ENCODE data around the gene ALKAL2.
"Not testable (repeated sequence)": the region's sequence is repeated elsewhere in the genome, so short reads cannot be mapped to it uniquely, and the experiment has no call there.

ALKAL2 gene

DNA sequence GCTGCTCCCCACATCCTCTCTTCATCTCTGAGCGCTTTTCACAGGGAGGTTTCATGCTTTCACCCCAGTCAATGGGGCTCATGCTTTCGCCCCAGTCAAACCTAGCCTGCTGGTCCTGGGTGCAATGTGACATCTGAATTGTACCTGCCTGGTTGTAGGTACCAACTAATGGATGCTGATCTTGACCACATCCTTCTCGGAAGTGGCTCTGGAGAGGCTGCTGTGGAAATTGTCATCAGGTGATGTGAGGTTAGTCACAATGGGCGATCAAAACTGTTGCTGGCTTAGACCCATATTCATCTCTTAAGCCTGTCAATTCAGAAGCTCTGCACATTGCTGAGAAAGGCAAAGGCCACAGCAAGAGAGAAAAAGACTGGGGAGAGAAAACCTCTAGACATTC, 32.7 kb upstream of the ALKAL2 start:
- POLR2A ChIA-PET, result no interaction called here
- Histone ChIP-seq H3K27ac (ENCODE audit: insufficient read depth in 1 of 2, low read depth in 1 of 2, low read length in 2 of 2, poor library complexity in 1 of 2, severe bottlenecking in 2 of 2) (no peak overlapping the region), H3K9me3 (ENCODE audit: control extremely low read depth in 1 of 5, control insufficient read depth in 4 of 5, insufficient read depth in 2 of 5, low read depth in 1 of 5, low read length in 4 of 5) (peaks cover 0 to 1% (median 0%) of the 10 kb centered on the region in 5 experiments), H3K4me3 (ENCODE audit: control insufficient read depth in 1 of 7, extremely low read depth in 1 of 7, insufficient read depth in 4 of 7, low read depth in 2 of 7, low read length in 6 of 7) (no peak overlapping the region), H3K4me1 (ENCODE audit: control extremely low read depth in 1 of 4, control insufficient read depth in 4 of 4, insufficient read depth in 4 of 4, low read length in 3 of 4) (no peaks in the 10 kb centered on the region), H3K36me3 (ENCODE audit: control insufficient read depth in 4 of 4, insufficient read depth in 4 of 4, low read length in 3 of 4) (no peaks in the 10 kb centered on the region), H3K27me3 (replicated peaks in 2 of 5; ENCODE audit: control insufficient read depth in 4 of 5, insufficient read depth in 5 of 5, low read length in 4 of 5) (peaks cover 0 to 3% (median 0%) of the 10 kb centered on the region in 5 experiments)
- CTCF ChIA-PET, result no interaction called here
- 93% methylated on average over 2 of the region's 4 CpGs for WGBS (ENCODE audit: insufficient coverage)
- DNase-seq, result no peak

DNA sequence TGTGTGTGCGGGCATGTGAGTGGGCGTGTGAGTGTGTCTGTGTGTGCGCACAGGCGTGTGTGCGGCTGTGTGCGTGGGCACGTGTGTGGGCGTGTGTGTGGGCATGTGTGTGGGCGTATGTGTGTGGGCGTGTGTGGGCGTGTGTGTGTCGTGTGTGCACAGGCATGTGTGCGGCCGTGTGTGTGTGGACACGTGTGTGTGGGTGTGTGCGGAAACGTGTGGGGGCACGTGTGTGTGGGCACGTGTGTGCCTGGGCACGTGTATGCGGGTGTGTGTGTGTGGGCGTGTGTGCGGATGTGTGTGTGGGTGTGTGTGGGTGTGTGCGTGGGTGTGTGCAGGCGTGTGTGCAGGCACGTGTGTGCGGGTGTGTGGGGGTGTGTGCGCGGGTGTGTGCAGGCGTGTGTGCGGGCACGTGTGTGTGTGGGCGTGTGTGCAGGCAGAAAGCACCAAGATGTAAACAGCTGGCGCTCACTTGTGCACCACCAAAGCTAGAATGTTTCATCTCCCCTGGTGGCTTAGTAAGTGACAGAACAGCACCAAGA, 31.2 kb upstream of the ALKAL2 start:
- Histone ChIP-seq H3K4me3 (ENCODE audit: control insufficient read depth in 1 of 7, extremely low read depth in 1 of 7, insufficient read depth in 4 of 7, low read depth in 2 of 7, low read length in 6 of 7) (no peak overlapping the region), H3K27ac (ENCODE audit: insufficient read depth in 1 of 2, low read depth in 1 of 2, low read length in 2 of 2, poor library complexity in 1 of 2, severe bottlenecking in 2 of 2) (no peak overlapping the region), H3K9me3 (ENCODE audit: control extremely low read depth in 1 of 5, control insufficient read depth in 4 of 5, insufficient read depth in 2 of 5, low read depth in 1 of 5, low read length in 4 of 5) (no peaks in the 10 kb centered on the region), H3K27me3 (replicated peaks in 2 of 5; ENCODE audit: control insufficient read depth in 4 of 5, insufficient read depth in 5 of 5, low read length in 4 of 5) (peaks cover 0 to 2% (median 0%) of the 10 kb centered on the region in 5 experiments), H3K4me1 (ENCODE audit: control extremely low read depth in 1 of 4, control insufficient read depth in 4 of 4, insufficient read depth in 4 of 4, low read length in 3 of 4) (no peaks in the 10 kb centered on the region), H3K36me3 (ENCODE audit: control insufficient read depth in 4 of 4, insufficient read depth in 4 of 4, low read length in 3 of 4) (no peaks in the 10 kb centered on the region)
- 90% methylated on average over 17 of the region's 34 CpGs for WGBS (ENCODE audit: insufficient coverage)
- DNase-seq, result no peak
- ChIA-PET POLR2A (interaction anchor here (0.7 kb wide), 1 partner anchor 118 kb away, joined by 3 read pairs; no protein-coding TSS in a partner anchor), CTCF (no interaction called here)

DNA sequence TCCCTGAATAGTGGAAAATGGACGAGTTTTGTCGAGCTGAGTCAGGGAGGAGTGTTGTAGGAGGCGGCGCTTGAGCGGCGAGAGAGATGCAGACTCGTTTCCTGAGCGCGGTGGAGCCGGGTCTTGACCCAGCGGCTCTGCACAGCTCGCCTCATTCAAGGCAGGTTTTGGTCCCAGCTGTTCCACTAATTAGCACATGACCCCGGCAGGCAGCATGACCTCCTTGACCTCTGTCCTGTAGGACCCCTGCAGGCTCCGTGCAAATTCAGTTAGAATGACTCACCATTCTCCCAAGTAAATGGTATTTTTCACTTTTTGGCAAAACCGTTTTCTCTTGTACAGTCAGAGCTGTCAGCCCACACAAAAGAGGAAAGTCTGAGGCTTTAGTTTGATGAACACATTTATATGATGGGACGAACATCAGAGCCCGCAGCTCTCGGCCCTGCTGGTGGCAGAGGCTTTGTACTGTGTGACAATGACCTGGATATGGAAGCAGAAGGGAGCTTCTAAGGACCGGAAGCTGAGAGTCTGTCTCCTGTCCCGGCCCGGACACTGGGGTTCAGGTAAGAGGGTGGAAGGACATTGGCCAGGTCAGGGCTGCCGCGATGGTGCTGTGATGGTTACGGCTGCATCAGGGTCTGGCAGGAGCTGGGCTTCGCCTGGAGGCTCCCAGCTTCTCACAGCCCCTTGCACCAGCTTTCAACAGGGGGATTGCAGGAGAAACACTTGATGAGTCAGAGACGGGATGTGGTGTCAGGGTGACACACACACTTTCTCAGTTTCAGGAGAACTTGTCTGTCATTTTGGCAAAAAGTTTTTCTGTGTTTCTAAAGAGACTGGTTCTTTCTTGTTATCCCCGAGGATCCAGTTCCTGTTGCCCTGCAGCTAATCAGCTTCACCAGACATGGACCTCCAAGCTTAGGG, 29.9 kb upstream of the ALKAL2 start:
- POLR2A ChIA-PET, result no interaction called here
- no peak for DNase-seq
- CTCF ChIA-PET, result interaction anchor here (1.2 kb wide), 1 partner anchor 16 kb away, joined by 3 read pairs; no protein-coding TSS in a partner anchor
- Histone ChIP-seq H3K27me3 (replicated peaks in 2 of 5; ENCODE audit: control insufficient read depth in 4 of 5, insufficient read depth in 5 of 5, low read length in 4 of 5) (no peaks in the 10 kb centered on the region), H3K4me1 (ENCODE audit: control extremely low read depth in 1 of 4, control insufficient read depth in 4 of 4, insufficient read depth in 4 of 4, low read length in 3 of 4) (no peaks in the 10 kb centered on the region), H3K27ac (ENCODE audit: insufficient read depth in 1 of 2, low read depth in 1 of 2, low read length in 2 of 2, poor library complexity in 1 of 2, severe bottlenecking in 2 of 2) (no peak overlapping the region), H3K9me3 (ENCODE audit: control extremely low read depth in 1 of 5, control insufficient read depth in 4 of 5, insufficient read depth in 2 of 5, low read depth in 1 of 5, low read length in 4 of 5) (no peaks in the 10 kb centered on the region), H3K36me3 (ENCODE audit: control insufficient read depth in 4 of 4, insufficient read depth in 4 of 4, low read length in 3 of 4) (no peaks in the 10 kb centered on the region), H3K4me3 (ENCODE audit: control insufficient read depth in 1 of 7, extremely low read depth in 1 of 7, insufficient read depth in 4 of 7, low read depth in 2 of 7, low read length in 6 of 7) (no peak overlapping the region)
- 92% methylated on average over 26 of the region's 27 CpGs for WGBS (ENCODE audit: insufficient coverage)

GRCh38 chr2:316381-316780, 28.5 kb upstream of the ALKAL2 start:
- Histone ChIP-seq H3K4me3 (ENCODE audit: control insufficient read depth in 1 of 7, extremely low read depth in 1 of 7, insufficient read depth in 4 of 7, low read depth in 2 of 7, low read length in 6 of 7) (no peak overlapping the region), H3K9me3 (ENCODE audit: control extremely low read depth in 1 of 5, control insufficient read depth in 4 of 5, insufficient read depth in 2 of 5, low read depth in 1 of 5, low read length in 4 of 5) (no peaks in the 10 kb centered on the region), H3K36me3 (ENCODE audit: control insufficient read depth in 4 of 4, insufficient read depth in 4 of 4, low read length in 3 of 4) (no peaks in the 10 kb centered on the region), H3K27me3 (replicated peaks in 2 of 5; ENCODE audit: control insufficient read depth in 4 of 5, insufficient read depth in 5 of 5, low read length in 4 of 5) (no peaks in the 10 kb centered on the region), H3K4me1 (ENCODE audit: control extremely low read depth in 1 of 4, control insufficient read depth in 4 of 4, insufficient read depth in 4 of 4, low read length in 3 of 4) (no peaks in the 10 kb centered on the region), H3K27ac (ENCODE audit: insufficient read depth in 1 of 2, low read depth in 1 of 2, low read length in 2 of 2, poor library complexity in 1 of 2, severe bottlenecking in 2 of 2) (no peak overlapping the region)
- POLR2A ChIA-PET, result no interaction called here
- CTCF ChIA-PET, result no interaction called here
- WGBS (ENCODE audit: insufficient coverage), result over 99% methylated on average over 11 of the region's 12 CpGs
- no peak for DNase-seq

DNA sequence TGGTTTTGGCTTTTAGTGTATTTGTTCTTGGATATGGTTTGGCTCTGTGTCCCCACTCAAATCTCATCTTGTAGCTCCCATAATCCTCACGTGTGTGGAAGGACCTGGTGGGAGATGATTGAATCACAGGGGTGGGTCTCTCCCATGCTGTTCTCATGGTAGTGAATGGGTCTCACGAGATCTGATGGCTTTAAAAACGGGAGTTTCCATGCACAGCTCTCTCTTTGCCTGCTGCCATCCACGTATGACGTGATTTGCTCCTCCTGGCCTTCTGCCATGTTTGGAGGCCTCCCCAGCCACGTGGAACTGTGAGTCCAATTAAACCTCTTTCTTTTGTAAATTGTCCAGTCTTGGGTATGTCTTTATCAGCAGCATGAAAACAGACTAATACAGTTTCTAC, 28.0 kb upstream of the ALKAL2 start:
- H3K4me3 ChIP-seq (ENCODE audit: control insufficient read depth in 1 of 7, extremely low read depth in 1 of 7, insufficient read depth in 4 of 7, low read depth in 2 of 7, low read length in 6 of 7); H3K27me3 ChIP-seq (replicated peaks in 2 of 5; ENCODE audit: control insufficient read depth in 4 of 5, insufficient read depth in 5 of 5, low read length in 4 of 5); H3K27ac ChIP-seq (ENCODE audit: insufficient read depth in 1 of 2, low read depth in 1 of 2, low read length in 2 of 2, poor library complexity in 1 of 2, severe bottlenecking in 2 of 2); H3K9me3 ChIP-seq (ENCODE audit: control extremely low read depth in 1 of 5, control insufficient read depth in 4 of 5, insufficient read depth in 2 of 5, low read depth in 1 of 5, low read length in 4 of 5); DNase-seq; CTCF ChIA-PET; H3K36me3 ChIP-seq (ENCODE audit: control insufficient read depth in 4 of 4, insufficient read depth in 4 of 4, low read length in 3 of 4); POLR2A ChIA-PET; H3K4me1 ChIP-seq (ENCODE audit: control extremely low read depth in 1 of 4, control insufficient read depth in 4 of 4, insufficient read depth in 4 of 4, low read length in 3 of 4): not testable (repeated sequence)
- 100% methylated on average over 5 of the region's 6 CpGs for WGBS (ENCODE audit: insufficient coverage)

DNA sequence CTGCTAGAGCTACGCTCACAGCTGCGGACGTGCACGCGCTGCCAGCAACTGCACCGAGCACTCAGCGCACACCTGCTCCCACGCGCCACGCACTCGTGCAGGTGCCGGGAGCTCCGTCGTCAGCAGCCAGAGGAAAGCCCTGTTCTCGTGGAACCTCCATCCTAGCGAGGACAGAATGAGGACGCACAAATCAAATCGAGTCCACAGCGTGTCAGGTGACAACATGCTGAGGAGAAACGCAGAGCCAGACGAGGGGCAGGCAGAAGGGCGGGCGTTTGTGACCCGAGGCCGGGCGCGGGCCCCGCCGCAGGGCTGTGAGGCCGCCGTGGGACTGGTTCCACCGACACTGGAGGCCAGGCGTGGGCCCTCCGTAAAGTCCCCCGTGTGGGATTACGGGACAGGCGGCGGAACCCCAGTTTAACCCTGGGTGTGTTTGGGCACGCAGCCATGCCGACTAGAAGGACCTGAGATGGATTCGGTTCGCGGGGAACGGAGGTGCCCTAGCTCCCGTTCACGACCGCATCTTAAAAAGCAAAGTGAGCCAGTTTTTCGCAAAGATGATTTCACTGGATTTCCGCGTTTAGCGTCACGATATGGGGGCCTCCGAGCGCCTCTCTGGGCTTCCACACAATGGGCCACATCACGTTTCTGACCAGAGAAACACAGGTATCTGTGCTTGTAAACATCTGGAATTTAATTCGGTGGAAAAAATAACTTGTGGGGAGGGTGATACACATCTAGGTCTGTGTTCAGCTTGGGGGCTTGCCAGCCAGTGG, 26.9 kb upstream of the ALKAL2 start:
- Histone ChIP-seq H3K36me3 (ENCODE audit: control insufficient read depth in 4 of 4, insufficient read depth in 4 of 4, low read length in 3 of 4) (no peaks in the 10 kb centered on the region), H3K9me3 (ENCODE audit: control extremely low read depth in 1 of 5, control insufficient read depth in 4 of 5, insufficient read depth in 2 of 5, low read depth in 1 of 5, low read length in 4 of 5) (no peaks in the 10 kb centered on the region), H3K4me1 (ENCODE audit: control extremely low read depth in 1 of 4, control insufficient read depth in 4 of 4, insufficient read depth in 4 of 4, low read length in 3 of 4) (no peaks in the 10 kb centered on the region), H3K27me3 (replicated peaks in 2 of 5; ENCODE audit: control insufficient read depth in 4 of 5, insufficient read depth in 5 of 5, low read length in 4 of 5) (no peaks in the 10 kb centered on the region), H3K27ac (ENCODE audit: insufficient read depth in 1 of 2, low read depth in 1 of 2, low read length in 2 of 2, poor library complexity in 1 of 2, severe bottlenecking in 2 of 2) (no peak overlapping the region), H3K4me3 (ENCODE audit: control insufficient read depth in 1 of 7, extremely low read depth in 1 of 7, insufficient read depth in 4 of 7, low read depth in 2 of 7, low read length in 6 of 7) (no peak overlapping the region)
- WGBS (ENCODE audit: insufficient coverage), result 91% methylated on average over 55 of the region's 56 CpGs
- no peak for DNase-seq
- ChIA-PET CTCF (no interaction called here), POLR2A (no interaction called here)

GRCh38 chr2:313991-314390, 26.1 kb upstream of the ALKAL2 start:
- Histone ChIP-seq H3K4me1 (ENCODE audit: control extremely low read depth in 1 of 4, control insufficient read depth in 4 of 4, insufficient read depth in 4 of 4, low read length in 3 of 4) (no peaks in the 10 kb centered on the region), H3K36me3 (ENCODE audit: control insufficient read depth in 4 of 4, insufficient read depth in 4 of 4, low read length in 3 of 4) (no peaks in the 10 kb centered on the region), H3K27ac (ENCODE audit: insufficient read depth in 1 of 2, low read depth in 1 of 2, low read length in 2 of 2, poor library complexity in 1 of 2, severe bottlenecking in 2 of 2) (no peak overlapping the region), H3K4me3 (ENCODE audit: control insufficient read depth in 1 of 7, extremely low read depth in 1 of 7, insufficient read depth in 4 of 7, low read depth in 2 of 7, low read length in 6 of 7) (no peak overlapping the region), H3K27me3 (replicated peaks in 2 of 5; ENCODE audit: control insufficient read depth in 4 of 5, insufficient read depth in 5 of 5, low read length in 4 of 5) (no peaks in the 10 kb centered on the region), H3K9me3 (ENCODE audit: control extremely low read depth in 1 of 5, control insufficient read depth in 4 of 5, insufficient read depth in 2 of 5, low read depth in 1 of 5, low read length in 4 of 5) (no peaks in the 10 kb centered on the region)
- ChIA-PET POLR2A (no interaction called here), CTCF (no interaction called here)
- 96% methylated on average over 13 of the region's 14 CpGs for WGBS (ENCODE audit: insufficient coverage)
- no peak for DNase-seq

Data from common myeloid progenitor, CD34-positive (primary cell).